Effector CD8-positive, alpha-beta T cell (primary cell): Measurements from ENCODE around the gene NPIPB8.
"Not testable (repeated sequence)": the region's sequence is repeated elsewhere in the genome, so short reads cannot be mapped to it uniquely, and the experiment has no call there.

ENCODE experiments used
- DNase-seq: peaks from one replicate; lab custom pipeline; 2025; lab: John Stamatoyannopoulos, UW
- total RNA-seq, 4 experiments: gene quantifications; one replicate each; lab custom pipeline; 2026; lab: John Stamatoyannopoulos, UW

Gene NPIPB8
- total RNA-seq, result 0 to 0.78 (median 0.29) reads per million in 4 experiments

DNA sequence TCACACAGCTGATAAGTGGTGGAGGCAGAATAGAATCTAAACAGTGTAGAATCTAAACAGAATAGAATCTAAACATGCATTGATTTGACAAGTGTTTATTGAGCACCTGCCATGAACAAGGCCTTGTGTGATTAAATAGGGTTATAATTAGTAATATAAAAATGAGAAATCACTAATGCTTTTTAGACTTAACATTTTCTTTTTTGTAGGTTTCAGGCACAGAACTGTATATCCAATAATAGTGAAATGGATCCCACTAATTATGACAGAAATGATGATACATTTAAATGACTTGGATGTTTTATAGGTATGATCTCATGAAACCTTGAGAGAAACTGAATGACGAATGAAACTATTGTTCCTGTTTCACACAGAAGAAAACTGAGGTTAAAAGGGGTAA, at the start of gene NPIPB8:
TSS of gene NPIPB8 (plus strand) at position 301 of the 400 bp plus-strand sequence. CDS start 296 bp downstream, outside the sequence.
- DNase-seq, result not testable (repeated sequence)

DNA sequence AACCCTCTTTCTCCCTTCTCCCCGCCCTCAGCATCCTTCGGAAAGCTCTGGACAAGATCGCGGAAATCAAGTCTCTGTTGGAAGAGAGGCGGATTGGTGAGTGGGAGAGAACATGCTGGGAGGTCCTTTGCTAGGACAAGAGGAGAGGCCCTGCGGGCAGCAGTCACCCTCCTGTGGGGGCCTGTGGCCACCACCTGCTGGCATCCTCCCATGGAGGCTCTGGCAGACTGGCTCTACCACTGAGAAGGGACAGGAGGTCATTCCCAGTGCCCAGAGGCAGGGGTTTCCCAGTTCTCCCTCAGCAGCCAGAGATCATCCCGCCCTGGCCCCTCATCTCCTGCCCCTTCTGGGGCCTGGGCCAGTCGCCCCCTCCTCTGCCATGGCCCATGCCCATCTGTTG, 48.8 kb upstream of the NPIPB8 start:
- DNase-seq, result no peak

DNA sequence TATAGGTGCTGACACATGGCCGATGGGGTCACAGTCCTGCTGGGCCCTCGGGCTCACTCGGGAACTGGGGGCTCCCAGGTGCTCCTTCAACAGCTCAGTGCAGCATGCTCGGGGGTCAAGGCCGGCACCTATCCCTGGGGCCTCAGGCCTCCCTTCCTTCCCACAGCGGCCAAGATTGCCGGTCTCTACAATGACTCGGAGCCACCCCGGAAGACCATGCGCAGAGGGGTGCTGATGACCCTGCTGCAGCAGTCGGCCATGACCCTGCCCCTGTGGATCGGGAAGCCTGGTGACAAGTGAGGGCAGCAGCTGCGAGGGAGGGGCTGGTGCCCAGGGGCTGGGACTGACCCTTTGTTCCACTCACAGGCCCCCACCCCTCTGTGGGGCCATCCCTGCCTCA, 47.9 kb upstream of the NPIPB8 start:
- no peak for DNase-seq

DNA sequence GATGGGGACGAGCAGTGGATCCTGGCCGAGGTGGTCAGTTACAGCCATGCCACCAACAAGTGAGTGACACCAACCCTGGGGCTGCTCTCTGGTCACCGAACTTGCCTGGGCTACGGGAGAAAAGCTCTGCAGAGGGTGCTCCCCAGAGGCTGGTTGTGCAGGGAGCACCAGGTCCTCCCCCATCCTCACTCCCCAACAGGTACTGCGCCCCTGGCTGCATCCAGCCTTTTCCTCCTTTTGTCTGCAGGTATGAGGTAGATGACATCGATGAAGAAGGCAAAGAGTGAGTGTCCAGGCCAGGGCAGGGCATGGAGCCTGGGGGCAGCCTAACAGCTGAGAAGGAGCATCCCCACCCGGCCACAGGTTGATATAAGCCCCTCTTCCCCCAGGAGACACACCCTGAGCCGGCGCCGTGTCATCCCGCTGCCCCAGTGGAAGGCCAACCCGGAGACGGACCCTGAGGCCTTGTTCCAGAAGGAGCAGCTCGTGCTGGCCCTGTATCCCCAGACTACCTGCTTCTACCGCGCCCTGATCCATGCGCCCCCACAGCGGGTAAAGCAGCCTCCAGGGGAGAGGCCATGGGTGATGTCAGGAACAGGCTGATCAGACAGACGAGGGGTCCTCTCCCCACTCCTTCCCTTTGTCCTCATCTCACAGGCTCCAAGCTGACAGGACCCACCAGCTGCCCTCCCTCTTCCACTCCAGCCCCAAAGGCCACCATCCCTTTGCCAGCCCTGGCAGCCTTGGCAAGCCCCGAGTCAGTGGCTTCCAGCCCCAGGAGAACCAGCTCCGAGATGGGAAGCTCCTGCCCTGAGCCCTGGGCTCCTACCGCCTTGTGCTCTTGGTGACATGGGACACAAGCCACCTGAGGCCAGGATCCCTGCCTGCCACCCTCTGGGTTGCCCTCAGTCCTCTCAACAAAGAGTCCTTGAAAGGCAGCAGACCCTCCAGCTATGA, 47.2 kb upstream of the NPIPB8 start:
- no peak for DNase-seq

DNA sequence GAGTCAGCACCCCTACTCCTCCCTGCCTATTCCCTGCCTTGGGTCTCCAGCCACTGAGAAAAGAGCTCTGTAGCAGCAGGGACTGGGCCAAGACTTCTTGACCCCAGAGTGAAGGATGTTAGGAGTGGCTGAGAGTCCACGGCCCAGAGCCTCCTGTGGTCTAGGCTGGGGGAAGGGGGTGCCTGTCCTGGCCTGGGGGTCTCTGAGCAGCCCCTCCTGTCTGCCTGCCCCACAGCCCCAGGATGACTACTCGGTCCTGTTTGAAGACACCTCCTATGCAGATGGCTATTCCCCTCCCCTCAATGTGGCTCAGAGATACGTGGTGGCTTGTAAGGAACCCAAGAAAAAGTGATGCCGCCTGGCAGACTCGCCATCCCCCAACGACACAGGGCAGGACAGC, 46.5 kb upstream of the NPIPB8 start:
- no peak for DNase-seq

DNA sequence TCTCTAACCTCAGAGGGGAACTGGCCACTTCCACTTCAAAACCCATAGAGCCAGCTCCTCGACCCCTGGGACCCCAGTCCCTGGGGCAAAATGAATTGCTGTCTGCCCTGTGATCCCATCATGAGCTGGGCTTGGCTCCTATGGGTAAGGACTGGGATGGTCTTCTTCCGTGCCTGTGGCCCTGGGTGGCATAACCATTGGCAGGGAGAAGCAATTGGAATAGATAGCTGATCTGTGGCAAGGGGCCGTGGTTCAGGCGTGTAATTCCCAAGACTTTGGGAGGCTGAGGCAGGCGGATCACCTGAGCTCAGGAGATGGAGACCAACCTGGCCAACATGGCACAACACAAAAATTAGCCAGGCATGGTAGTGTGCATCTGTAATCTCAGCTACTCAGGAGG, 45.4 kb upstream of the NPIPB8 start:
- no peak for DNase-seq

DNA sequence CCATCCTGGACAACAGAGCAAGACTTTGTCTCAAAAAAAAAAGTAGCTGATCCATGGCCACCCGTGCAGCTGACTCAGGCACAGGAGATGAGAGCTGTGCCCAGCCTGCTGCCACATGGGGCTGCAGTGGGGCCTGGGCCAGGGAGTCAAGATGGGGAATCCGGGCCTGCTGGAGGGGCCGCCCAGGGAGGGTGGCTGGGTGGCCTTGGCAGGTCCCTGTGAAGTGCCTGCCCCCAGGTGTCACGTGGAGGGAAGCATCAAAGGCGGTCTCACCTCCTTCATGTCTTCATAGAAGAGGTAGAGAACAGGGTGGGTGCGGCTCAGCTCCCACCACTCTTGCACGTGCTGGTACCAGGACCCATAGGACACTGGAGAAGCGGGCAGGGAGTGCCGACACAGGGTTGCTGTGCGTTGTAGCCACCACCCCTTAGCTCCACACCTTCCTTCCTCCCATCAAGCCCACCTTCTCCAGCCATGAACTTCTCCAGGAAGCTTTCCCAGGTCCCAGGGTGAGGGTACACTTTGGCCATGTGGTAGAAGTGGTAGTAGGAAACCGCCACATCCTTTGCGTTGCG, 44.8 kb upstream of the NPIPB8 start:
- no peak for DNase-seq

DNA sequence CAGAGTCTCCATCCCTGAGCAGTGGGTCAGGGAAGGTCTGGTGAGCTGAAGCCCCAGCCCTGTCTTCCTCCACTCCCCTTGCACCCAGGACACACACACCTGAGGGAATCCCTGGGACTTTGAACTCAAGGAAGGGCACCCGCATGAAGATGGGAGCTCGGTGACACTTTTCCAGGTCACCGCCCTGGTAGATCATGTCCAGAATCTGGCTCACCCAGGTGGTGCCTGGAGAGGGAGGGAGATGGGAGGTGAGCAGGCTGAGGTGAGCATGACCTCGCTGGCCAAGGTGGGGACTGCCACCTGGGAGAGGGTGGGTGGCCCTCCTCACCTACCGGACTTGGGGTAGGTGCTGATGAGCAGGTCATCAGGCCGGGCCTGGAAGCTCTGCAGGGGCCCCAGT, 42.4 kb upstream of the NPIPB8 start:
- DNase-seq, result not testable (repeated sequence)

DNA sequence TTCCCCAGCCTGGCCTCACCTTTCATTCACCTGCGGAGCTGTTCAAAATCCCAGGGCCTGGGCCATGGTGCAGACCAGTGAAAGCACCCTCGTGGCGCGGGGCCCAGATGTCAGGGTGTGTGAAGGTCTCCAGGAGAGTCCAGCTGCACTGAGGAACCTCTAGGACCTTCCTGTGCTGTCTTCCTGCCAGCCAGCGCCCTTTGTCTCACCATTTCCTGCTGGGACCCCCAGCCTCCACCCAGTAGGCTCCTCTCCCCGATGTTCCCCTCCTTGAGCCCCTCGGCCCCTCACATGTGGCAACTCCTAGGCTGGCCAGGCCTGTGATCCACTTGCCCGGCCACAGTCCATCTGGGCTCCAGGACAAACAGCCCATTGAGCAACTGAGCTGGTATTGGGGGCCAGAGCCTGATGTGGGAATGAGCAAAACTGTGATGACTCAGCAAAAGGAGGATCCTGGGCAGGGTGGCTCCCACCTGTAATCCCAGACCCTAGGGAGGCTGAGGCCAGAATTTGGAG, 41.7 kb upstream of the NPIPB8 start:
- DNase-seq, result no peak

DNA sequence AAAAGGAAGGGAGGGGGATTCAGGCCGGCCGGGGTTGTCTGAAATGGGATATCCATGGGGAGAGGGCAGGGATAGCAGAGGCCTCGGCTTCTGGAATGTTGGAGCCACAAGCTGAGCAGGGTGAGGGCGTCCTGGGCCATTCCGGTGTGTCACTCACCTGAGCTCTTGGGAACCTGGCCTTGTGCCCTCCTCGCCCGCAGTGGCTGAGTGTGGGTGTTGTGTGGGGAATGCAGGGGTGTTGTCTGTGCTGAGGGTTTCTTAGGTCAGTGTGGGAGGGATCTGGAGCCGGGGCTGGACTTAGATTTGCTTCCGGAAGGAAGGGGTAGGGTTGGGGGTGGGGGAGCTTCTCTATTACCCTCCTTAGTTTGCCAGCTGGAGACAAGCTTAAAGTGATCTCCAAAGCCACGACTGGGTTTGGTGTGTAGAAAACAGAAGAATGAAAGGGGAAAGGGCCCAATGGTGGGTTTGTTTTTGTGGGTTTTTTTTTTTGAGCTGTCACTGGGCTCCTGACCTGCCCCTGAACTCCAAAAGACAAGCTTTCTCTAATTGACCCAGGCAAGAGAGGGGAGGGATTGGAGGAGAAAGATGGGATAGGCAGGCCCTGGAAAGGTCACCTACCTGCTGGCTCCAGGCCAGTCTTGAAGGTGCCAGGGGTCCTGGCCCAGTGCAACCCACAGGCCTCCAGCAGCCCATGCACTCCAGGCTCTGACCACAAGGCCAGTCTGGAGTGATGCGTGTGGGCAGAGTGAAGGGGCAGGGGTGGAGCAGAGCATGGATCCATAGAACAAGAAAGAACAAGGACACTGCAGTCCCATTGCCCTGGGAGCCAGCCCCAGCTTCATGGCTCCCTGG, 40.8 kb upstream of the NPIPB8 start, which contains the start of gene SULT1A2:
TSS of gene SULT1A2 (minus strand) at position 211 of the 852 bp plus-strand sequence. CDS start 1,120 bp downstream, outside the sequence.
- DNase-seq, result no peak

DNA sequence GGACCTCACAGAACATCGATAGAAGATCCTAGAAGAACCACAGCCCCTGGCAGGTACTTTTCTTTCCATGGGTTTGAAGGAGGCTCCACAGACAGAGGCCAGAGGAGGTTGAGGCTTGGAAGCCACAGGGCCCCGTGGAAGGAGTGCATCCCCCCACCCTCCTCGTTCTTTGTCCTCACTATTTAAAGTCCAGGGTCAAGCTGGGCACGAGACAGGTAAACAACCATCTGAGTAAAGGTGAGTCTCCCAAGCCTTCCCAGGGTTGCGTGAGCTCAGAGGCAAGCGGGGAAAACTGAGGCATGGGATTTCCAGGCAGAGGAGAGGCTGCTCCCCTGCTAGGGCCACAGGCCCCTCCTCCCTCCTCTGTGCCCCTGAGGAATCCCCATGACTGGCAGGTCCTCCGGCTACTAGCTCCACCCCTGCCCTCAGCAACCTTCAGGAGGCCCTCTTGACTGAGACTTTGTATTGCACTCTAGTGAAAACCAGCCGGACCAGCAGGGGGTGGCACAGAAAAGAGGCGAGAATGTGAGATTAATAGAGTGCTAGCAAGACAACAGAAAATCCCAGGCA, 40.1 kb upstream of the NPIPB8 start:
- no peak for DNase-seq

DNA sequence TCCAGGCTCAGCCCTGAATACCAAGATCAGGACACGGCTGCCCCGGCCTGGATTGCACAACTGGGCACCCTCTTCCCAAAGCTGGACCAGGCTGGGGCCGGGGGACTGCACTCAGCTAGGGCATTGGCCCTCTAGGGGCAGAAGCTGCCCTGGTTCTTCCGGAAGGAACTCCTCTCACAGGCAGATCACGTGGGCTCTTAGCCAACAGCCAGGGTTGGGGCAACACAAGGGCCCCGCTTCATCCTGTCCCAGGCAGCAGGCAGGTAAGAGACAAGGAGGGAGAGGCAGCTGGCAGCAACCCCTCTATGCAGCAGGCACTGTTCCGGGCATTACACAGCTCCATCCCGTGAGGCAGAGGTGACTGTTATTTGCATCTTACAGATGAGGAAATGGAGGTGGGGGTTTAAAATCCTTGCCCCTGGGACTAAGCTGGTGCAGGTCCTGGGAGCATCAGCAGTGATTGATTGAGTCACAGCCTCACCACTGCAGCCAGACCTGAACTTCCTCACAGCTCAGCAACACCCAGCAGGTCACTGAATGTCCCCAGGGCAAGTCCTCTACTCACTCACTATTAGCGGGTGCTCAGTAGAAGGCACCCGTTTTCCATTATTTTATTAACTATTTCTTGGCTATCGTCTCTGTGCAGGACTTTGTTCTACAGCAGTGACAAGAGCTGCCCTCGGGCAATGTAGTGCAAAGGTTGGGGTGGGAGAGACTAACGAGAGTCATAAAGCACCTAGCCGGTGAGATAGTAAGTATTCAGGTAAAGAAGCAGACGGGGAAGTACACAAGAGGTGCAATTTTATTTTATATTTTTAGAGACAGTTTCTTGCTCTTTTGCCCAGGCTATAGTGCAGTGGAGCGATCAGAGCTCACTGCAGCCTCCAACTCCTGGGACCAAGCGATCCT, 38.2 kb upstream of the NPIPB8 start:
- DNase-seq, result not testable (repeated sequence)

DNA sequence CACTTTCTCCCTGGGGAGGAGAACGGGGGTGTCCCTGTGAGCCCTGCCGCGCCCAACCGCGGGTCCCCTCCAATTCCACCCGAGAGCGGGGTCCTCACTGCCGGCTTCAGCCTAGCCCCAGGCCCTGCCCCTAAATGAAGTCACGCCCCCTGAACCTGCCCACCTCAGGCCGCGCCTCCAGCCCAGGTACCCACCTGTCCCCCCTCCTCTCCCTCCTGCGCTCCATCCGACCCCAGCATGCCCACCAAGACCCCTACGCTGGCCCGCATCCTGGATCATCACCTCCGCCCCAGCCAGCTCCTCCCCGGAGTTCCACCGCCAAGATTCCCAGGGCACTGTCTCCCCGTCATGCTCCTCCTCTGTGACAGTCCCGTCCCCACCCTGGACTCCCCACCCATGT, 36.9 kb upstream of the NPIPB8 start:
- not testable (repeated sequence) for DNase-seq

DNA sequence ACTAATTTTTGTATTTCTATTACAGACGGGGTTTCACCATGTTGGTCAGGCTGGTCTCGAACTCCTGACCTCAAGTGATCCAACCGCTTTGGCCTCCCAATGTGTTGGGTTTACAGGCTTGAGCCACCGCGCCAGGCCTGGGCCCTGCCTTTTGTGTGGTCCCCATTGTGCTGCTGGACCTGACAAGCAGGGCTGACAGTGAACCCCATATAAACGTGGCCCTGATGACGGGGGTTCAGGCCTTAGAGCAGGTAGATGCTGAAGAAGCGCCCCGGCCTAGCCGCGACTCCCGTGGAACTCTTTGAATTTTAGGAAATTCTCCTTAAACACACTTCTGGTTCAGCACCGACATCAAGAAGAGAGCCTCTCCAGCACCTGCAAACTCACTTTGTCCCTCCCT, 36.3 kb upstream of the NPIPB8 start:
- not testable (repeated sequence) for DNase-seq

DNA sequence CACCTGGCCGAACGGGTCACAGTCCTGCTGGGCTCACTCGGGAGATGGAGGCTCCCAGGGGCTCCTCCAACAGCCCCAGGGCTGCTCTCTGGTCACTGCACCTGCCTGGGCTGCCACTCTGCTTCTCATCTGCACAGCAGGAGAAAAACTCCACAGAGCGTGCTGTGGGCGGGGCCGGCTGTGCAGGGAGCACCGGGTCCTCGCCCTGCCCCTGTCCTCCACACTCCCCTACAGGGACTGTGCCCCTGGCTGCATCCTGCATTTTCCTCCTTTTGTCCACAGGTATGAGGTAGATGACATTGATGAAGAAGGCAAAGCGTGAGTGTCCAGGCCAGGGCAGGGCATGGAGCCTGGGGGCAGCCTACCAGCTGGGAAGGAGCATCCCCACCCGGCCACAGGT, 35.8 kb upstream of the NPIPB8 start:
- not testable (repeated sequence) for DNase-seq

DNA sequence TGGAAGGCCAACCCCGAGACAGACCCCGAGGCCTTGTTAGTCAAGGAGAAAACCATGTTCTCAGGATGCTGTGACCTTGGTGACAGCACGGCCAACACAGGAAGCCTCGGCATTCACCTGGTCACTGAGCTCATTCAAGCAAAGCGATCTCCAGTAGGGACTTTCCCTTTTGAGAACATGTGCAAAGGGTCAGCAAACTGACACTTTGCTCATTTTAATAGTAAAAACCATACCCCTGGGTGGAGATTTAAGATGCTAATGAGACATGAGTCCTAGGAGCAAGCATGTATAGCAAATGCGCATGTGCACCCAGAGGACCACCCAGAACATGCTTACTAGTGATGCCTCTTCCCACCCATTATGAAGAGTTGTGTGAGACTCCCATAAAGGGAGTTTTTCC, 35.3 kb upstream of the NPIPB8 start:
- no peak for DNase-seq

DNA sequence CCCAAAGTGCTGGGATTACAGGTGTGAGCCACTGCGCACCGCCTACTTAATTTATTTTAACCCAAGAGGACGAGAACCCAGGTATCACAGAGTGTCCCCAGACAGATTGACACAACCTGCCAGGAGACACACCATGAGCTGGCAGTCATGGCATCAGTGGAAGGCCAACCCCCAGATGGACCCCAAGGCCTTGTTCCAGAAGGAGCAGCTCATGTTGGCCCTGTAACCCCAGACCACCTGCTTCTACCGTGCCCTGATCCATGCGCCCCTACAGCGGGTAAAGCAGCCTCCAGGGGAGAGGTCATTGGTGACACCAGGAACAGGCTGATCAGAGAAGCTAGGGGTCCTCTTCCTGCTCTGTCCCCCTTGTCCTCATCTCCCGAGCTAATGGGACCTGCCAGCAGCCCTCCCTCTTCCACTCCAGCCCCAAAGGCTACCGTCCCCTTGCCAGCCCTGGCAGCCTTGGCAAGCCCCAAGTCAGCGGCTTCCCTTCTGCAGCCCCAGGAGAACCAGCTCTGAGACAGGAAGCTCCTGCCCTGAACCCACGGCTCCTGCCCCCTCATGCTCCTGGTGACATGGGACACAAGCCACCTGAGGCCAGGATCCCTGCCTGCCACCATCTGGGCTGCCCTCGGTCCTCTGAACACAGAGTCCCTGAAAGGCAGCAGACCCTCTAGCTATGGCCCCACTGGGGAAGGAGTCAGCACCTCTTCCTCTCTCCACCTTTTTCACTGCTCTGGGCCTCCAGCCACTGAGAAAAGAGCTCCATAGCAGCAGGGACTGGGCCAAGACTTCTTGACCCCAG, 34.3 kb upstream of the NPIPB8 start:
- no peak for DNase-seq

DNA sequence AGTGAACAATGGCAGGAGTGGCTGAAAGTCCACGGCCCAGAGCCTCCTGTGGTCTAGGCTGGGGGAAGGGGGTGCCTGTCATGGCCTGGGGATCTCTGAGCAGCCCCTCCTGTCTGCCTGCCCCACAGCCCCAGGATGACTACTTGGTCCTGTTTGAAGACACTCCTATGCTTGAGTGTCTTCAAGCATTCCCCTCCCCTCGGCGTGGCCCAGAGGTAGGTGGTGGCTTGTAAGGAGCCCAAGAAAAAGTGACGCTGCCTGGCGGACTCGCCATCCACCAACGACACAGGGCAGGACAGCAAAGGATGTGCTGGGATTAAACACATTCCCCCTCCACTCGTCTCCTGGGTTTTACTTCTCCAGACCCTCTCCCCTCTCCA, 33.7 kb upstream of the NPIPB8 start:
- no peak for DNase-seq

DNA sequence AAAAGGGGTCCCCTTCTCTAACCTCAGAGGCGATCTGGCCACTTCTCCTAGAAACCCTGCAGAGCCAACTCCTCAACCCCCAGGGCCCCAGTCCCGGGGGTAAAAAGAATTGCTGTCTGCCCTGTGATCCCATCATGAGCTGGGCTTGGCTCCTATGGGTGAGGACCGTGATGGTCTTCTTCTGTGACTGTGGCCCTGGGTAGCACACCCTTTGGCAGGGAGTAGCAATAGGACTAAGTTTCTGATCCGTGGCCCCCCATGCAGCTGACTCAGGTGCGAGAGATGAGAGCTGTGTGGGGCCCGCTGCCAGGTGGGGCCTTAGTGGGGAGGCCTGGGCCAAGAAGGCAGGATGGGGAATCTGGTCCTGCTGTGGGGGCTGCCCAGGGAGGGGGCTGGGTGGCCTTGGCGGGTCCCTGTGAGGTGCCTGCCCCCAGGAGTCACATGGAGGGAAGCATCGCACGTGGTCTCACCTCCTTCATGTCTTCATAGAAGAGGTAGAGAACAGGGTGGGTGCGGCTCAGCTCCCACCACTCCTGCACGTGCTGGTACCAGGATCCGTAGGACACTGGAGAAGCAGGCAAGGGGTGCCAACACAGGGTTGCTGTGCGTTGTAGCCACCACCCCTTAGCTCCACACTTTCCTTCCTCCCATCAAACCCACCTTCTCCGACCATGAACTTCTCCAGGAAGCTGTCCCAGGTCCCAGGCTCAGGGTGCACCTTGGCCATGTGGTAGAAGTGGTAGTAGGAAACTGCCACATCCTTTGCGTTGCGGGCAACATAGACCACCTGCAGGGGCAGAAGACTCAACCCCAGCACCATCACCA, 31.4 kb upstream of the NPIPB8 start:
- no peak for DNase-seq
